Muscle of leg (tissue), 11 donors: ENCODE results near the gene PDCD1. TPM values are rescaled to one million over a fixed set of nuclear protein-coding genes. Genes with fewer than 3 reads are reported as not detected.
"Not testable (repeated sequence)": the region's sequence is repeated elsewhere in the genome, so short reads cannot be mapped to it uniquely, and the experiment has no call there.

ENCODE experiments used
- DNase-seq: peaks from one replicate; pipeline ENCODE4 v3.0.0; 2013
- H3K27ac ChIP-seq: one replicate; pipeline ENCODE4 v1.5.1; 2013; ENCODE audit warnings: mild to moderate bottlenecking, low read length, control low read depth
- H3K27me3 ChIP-seq: one replicate; pipeline ENCODE4 v1.6.1; 2013; ENCODE audit warnings: low read length; ENCODE audit not compliant: control insufficient read depth, insufficient read depth
- H3K36me3 ChIP-seq: one replicate; pipeline ENCODE4 v1.6.1; 2013; ENCODE audit warnings: low read length; ENCODE audit not compliant: control insufficient read depth, insufficient read depth
- H3K4me1 ChIP-seq: one replicate; pipeline ENCODE4 v1.6.1; 2013; ENCODE audit warnings: low read length; ENCODE audit not compliant: control insufficient read depth, insufficient read depth
- H3K4me3 ChIP-seq: one replicate; pipeline ENCODE4 v1.5.1; 2013; ENCODE audit warnings: low read length, control low read depth
- H3K9me3 ChIP-seq: replicated peaks from 2 replicates; pipeline ENCODE4 v1.6.1; 2013; ENCODE audit warnings: low read depth, low read length; ENCODE audit not compliant: control insufficient read depth
- WGBS: methylation state at CpG from one replicate; pipeline ENCODE4 v1.1.5; 2013; ENCODE audit warnings: missing lambda C conversion rate; ENCODE audit not compliant: insufficient coverage; 5-methylcytosine and 5-hydroxymethylcytosine counted together
- polyA plus RNA-seq, 8 donors: library from polyadenylated mRNA; unstranded; fragments of 120-200 nt; gene quantifications; one replicate each; pipeline versions ENCODE4 v1.2.1 to v1.2.3, GENCODE V29; 2013; ENCODE audit warnings: inconsistent platforms in 1 of 8, low replicate concordance in 1 of 8; ENCODE audit not compliant: insufficient read length in 8 of 8, insufficient read depth in 1 of 8
- total RNA-seq: library from RNA; stranded (reverse); fragments of 120-200 nt; gene quantifications from one replicate; pipeline ENCODE4 v1.2.4, GENCODE V29; 2013

Gene PDCD1
- total and polyA plus RNA-seq, 9 donors = 0.04 to 0.36 (median 0.10) TPM; not detected in 2

DNA sequence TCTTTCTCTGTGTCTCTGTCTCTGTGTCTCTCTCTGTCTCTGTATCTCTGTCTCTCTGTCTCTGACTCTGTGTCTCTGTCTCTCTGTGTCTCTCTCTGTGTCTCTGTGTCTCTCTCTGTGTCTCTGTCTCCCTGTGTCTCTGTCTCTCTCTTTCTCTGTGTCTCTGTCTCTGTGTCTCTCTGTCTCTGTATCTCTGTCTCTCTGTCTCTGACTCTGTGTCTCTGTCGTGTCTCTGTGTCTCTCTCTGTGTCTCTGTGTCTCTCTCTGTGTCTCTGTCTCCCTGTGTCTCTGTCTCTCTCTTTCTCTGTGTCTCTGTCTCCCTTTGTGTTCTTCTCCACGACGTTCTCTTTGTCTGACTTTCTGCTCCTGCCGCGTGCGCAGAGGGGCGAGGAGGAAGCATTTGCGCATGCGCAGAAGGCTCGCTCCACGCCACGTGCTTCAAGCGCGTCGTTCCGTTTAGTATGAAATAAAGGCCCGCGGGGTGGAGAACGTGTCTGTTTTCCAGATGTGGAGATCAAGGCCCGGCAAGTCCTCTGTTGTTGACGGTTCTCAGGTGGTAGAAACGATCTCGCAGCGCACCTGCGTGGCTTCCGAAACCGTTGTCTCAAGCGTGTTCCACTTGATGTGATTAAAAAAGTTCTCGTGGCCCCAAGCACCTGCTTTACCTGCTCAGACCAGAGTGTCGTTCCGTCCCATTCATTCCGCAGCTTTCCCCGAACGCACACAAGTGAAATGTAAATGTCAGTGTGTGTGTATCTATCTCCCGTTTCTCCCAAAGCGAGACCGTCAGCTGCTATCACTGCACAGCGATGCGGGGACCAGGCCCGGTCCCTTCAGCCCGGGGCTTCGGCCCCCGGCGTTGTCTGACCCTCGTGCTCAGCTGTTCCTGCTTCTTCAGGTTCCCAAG lies 34.9 kb downstream of the PDCD1 start:
- H3K36me3 ChIP-seq, H3K4me3 ChIP-seq: not testable (repeated sequence)

GRCh38 chr2:241822264-241822623 lies 36.5 kb downstream of the PDCD1 start:
- Histone ChIP-seq H3K36me3 (no peaks in the 10 kb centered on the region), H3K9me3 (peaks cover 7% of the 10 kb centered on the region), H3K4me3 (no peak overlapping the region), H3K27ac (no peak overlapping the region), H3K27me3 (peaks cover 2% of the 10 kb centered on the region), H3K4me1 (peaks cover 7% of the 10 kb centered on the region)
- 68% methylated on average over 12 of the region's 14 CpGs for WGBS
- DNase-seq = no peak

More for the DNA sequence above, 34.9 kb downstream of the PDCD1 start:
- not testable (repeated sequence) for DNase-seq, H3K27me3 ChIP-seq, H3K4me1 ChIP-seq, H3K27ac ChIP-seq
- WGBS = 81% methylated on average over 41 of the region's 45 CpGs
- H3K9me3 ChIP-seq = peaks cover 11% of the 10 kb centered on the region

- no peak overlapping the region for H3K27ac ChIP-seq
- H3K4me1 ChIP-seq = peaks cover 12% of the 10 kb centered on the region
- no peaks in the 10 kb centered on the region for H3K36me3 ChIP-seq
- 65% methylated on average over 16 of the region's 28 CpGs for WGBS
- no peak overlapping the region for H3K4me3 ChIP-seq
- H3K27me3 ChIP-seq = no peaks in the 10 kb centered on the region
- no peak for DNase-seq
- H3K9me3 ChIP-seq = peaks cover 2% of the 10 kb centered on the region
Measured at GRCh38 chr2:241821460-241822263, 37.0 kb downstream of the PDCD1 start.

GRCh38 chr2:241820625-241821384 lies 37.9 kb downstream of the PDCD1 start:
- H3K4me1 ChIP-seq = peaks cover 12% of the 10 kb centered on the region
- H3K27me3 ChIP-seq = no peaks in the 10 kb centered on the region
- H3K9me3 ChIP-seq = no peaks in the 10 kb centered on the region
- H3K36me3 ChIP-seq = no peaks in the 10 kb centered on the region
- no peak overlapping the region for H3K4me3 ChIP-seq
- 72% methylated on average over 23 of the region's 31 CpGs for WGBS
- no peak overlapping the region for H3K27ac ChIP-seq
- DNase-seq = no peak

DNA sequence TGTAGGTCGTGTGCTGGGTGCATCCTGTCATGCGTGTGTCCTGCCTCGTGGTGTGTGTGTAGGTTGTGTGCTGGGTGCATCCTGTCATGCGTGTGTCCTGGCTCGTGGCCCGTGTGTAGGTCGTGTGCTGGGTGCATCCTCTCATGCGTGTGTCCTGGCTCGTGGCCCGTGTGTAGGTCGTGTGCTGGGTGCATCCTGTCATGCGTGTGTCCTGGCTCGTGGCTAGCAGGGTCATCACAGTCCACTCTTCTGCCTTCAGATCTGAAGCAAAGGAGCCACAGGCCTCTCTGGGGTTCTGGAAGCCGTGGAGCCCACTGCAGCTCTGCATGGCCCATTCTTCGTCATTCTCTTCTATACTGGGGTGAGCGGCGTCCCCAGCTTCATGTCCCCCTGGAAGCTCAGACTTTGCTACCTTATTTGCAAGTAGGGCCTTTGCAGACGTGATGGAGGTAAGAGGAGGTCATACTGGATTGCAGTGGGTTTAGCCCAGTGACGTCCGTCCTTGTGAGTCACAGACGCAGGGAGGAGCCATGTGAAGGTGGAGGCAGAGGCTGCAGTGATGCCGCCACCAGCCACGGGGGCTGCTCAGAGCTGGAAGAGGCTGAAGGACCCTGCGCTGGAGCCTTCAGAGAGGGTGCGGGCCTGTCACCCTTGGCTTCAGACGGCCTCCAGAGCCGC lies 38.6 kb downstream of the PDCD1 start:
- H3K4me1 ChIP-seq = peaks cover 12% of the 10 kb centered on the region
- H3K4me3 ChIP-seq, DNase-seq, H3K27me3 ChIP-seq, H3K9me3 ChIP-seq, H3K36me3 ChIP-seq, H3K27ac ChIP-seq: not testable (repeated sequence)
- 79% methylated on average over 23 of the region's 27 CpGs for WGBS

- no peak for DNase-seq
- H3K27ac ChIP-seq = no peak overlapping the region
- H3K4me1 ChIP-seq = peaks cover 13% of the 10 kb centered on the region
- no peaks in the 10 kb centered on the region for H3K27me3 ChIP-seq
- no peak overlapping the region for H3K4me3 ChIP-seq
- H3K9me3 ChIP-seq = no peaks in the 10 kb centered on the region
- WGBS = 73% methylated on average over 2 of the region's 10 CpGs
- H3K36me3 ChIP-seq = no peaks in the 10 kb centered on the region
Measured at GRCh38 chr2:241818943-241819270, 39.8 kb downstream of the PDCD1 start.

DNA sequence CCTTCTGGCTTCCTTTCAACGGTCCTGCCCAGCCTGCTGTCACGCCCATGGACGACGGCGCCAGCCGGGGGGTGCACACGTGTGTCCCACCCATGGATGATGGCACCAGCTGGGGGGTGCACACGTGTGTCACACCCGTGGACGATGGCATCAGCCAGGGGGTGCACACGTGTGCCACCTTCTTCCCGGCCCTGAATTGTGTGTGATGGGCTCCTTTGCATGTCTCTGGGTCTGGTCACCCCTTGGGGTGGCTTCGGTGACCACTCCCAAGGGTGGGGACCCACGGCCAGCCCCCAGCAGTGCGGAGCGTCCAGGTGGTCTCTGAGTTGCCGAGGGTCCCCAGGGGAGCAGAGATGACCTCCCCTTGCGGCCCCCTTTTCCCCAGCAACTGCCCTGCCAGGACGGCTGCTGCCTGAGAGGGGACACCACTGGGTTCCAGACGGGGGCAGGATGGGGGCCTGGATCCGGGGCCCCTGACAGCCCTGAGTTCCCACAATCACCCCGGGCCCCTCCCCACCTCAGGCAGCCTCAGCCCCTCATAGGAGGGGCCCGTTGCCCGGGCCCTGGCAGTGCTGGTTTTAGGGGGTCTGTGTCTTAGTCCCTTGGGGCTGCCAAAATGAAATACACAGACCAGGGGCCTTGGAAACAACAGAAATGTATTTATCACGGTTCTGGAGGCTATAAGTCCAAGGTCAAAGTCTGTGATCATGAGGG lies 40.3 kb downstream of the PDCD1 start:
- no peaks in the 10 kb centered on the region for H3K36me3 ChIP-seq
- no peak overlapping the region for H3K27ac ChIP-seq
- no peak for DNase-seq
- H3K4me1 ChIP-seq = peaks cover 16% of the 10 kb centered on the region
- H3K27me3 ChIP-seq = no peaks in the 10 kb centered on the region
- H3K4me3 ChIP-seq = no peak overlapping the region
- H3K9me3 ChIP-seq = no peaks in the 10 kb centered on the region
- 77% methylated on average over 20 of the region's 25 CpGs for WGBS

DNA sequence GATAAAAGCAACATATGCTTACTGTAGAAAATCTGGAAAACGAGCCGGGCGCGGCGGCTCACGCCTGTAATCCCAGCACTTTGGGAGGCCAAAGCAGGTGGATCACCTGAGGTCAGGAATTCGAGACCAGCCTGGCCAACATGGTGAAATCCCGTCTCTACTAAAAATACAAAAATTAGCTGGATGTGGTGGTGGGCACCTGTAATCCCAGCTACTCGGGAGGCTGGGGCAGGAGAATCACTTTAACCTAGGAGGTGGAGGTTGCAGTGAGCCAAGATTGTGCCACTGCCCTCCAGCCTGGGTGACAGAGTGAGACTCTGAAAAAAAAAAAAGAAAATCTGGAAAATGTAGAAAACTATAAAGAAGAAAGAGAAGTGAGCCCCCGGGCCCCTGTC lies 40.9 kb downstream of the PDCD1 start:
- WGBS = 70% methylated on average over 3 of the region's 10 CpGs
- H3K36me3 ChIP-seq, H3K4me3 ChIP-seq, H3K9me3 ChIP-seq, H3K27ac ChIP-seq, H3K27me3 ChIP-seq, DNase-seq: not testable (repeated sequence)
- peaks cover 22% of the 10 kb centered on the region for H3K4me1 ChIP-seq

DNA sequence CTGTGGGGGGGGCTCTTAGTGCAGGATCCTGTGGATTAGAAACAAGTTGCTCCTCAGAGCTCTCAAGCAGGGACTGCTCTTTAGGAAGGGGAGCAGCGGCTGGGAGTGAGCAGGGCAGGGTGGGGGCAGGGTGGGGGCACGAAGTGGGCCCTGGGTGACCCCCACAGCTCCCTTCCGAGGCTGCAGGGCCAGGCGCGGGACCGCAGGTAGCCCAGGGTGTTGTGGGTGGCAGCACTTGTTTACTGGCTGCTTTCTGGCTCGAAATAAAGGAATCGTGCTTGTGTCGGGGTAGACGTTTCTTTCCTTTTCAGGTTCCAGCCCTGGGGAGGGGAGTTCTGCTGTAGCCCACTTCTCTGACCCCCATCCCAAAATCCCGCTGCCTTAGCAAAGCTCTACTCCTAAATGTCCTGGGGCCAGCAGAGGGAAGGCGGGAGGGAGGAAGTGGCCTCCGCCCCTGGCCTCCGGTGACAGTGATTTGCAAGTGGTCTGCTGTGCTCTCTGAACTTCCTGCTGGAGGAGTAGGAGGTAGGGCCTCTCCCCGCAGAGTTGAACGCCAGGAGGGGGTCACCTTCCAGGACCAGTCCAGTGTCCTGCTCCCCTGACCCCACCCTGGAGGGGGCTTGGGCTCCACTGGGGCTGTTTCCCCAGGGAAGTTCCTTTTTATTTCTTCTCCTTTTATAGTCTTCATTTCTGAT lies 41.4 kb downstream of the PDCD1 start:
- Histone ChIP-seq H3K4me1 (peaks cover 27% of the 10 kb centered on the region), H3K27ac (no peak overlapping the region), H3K27me3 (no peaks in the 10 kb centered on the region), H3K36me3 (no peaks in the 10 kb centered on the region), H3K4me3 (no peak overlapping the region), H3K9me3 (no peaks in the 10 kb centered on the region)
- no peak for DNase-seq
- 43% methylated on average over 11 of the region's 16 CpGs for WGBS
